GM19397 (cell line): Measurements from ENCODE around the gene SELENOO.

Experiments used
- ATAC-seq: cut with Tn5 transposase; IDR thresholded peaks from one replicate; pipeline ENCODE4 v1.9.1; 2021; ENCODE audit warnings: mild to moderate bottlenecking, moderate library complexity; ENCODE audit not compliant: unreplicated experiment

The SELENOO gene

GRCh38 chr22:50232481-50233151, 31.8 kb downstream of the SELENOO start:
- no peak for ATAC-seq

GRCh38 chr22:50233223-50233622, 32.4 kb downstream of the SELENOO start:
- ATAC-seq = no peak

- no peak for ATAC-seq
Observed at GRCh38 chr22:50236731-50237409, 36.1 kb downstream of the SELENOO start.

- ATAC-seq = no peak
Observed at GRCh38 chr22:50238755-50239154, 37.9 kb downstream of the SELENOO start.

- no peak for ATAC-seq
Observed at GRCh38 chr22:50242406-50242949, 41.7 kb downstream of the SELENOO start.

GRCh38 chr22:50243685-50244419, 43.0 kb downstream of the SELENOO start:
- no peak for ATAC-seq

- ATAC-seq = peak; percentile 67
Observed at GRCh38 chr22:50244420-50245213, 43.8 kb downstream of the SELENOO start, which contains the start of gene TUBGCP6. Gene TUBGCP6, minus strand, starts transcription at chr22:50245023. Its CDS starts 564 bp downstream, at chr22:50244459.

- ATAC-seq = peak; percentile 9
Observed at GRCh38 chr22:50245214-50246072, 44.6 kb downstream of the SELENOO start.

- ATAC-seq = no peak
Observed at GRCh38 chr22:50246242-50247175, 45.7 kb downstream of the SELENOO start.

GRCh38 chr22:50247748-50248147, 46.9 kb downstream of the SELENOO start:
- no peak for ATAC-seq

- ATAC-seq = no peak
Observed at GRCh38 chr22:50248196-50249081, 47.6 kb downstream of the SELENOO start.

GRCh38 chr22:50249341-50250248, 48.8 kb downstream of the SELENOO start:
- ATAC-seq = no peak

- no peak for ATAC-seq
Observed at GRCh38 chr22:50250249-50250554, 49.4 kb downstream of the SELENOO start.

- ATAC-seq = peak; percentile 65
Observed at GRCh38 chr22:50250555-50251476, 50.0 kb downstream of the SELENOO start, which contains the start of gene HDAC10. Gene HDAC10, minus strand, starts transcription at chr22:50251265. Its CDS starts 233 bp downstream, at chr22:50251032.

- no peak for ATAC-seq
Observed at GRCh38 chr22:50251477-50252081, 50.8 kb downstream of the SELENOO start.
